Sigmoid colon (tissue), 4 donors: Measurements from ENCODE around the gene ATP5F1E.

ENCODE experiments used
- EP300 ChIP-seq, 4 donors: sonication (generic); formaldehyde crosslinking; IDR thresholded peaks; one replicate each; pipeline ENCODE4 v1.6.1; 2017; ENCODE audit warnings: antibody characterized with exemption in 4 of 4
- POLR2AphosphoS5 ChIP-seq, 4 donors: sonication (generic); formaldehyde crosslinking; IDR thresholded peaks; one replicate each; pipeline ENCODE4 v1.6.1; 2017; ENCODE audit warnings: antibody characterized with exemption in 4 of 4
- TF ChIP-seq, protein P1 (sequence below), 4 experiments: fragments of 450-650 bp in 3 of 4; fragments of 200-600 bp in 1 of 4; IDR thresholded peaks; one replicate each; pipeline ENCODE4 v1.5.1; 2016 to 2019; ENCODE audit warnings: antibody characterized with exemption in 4 of 4, mild to moderate bottlenecking in 3 of 4, moderate library complexity in 2 of 4

DNA sequence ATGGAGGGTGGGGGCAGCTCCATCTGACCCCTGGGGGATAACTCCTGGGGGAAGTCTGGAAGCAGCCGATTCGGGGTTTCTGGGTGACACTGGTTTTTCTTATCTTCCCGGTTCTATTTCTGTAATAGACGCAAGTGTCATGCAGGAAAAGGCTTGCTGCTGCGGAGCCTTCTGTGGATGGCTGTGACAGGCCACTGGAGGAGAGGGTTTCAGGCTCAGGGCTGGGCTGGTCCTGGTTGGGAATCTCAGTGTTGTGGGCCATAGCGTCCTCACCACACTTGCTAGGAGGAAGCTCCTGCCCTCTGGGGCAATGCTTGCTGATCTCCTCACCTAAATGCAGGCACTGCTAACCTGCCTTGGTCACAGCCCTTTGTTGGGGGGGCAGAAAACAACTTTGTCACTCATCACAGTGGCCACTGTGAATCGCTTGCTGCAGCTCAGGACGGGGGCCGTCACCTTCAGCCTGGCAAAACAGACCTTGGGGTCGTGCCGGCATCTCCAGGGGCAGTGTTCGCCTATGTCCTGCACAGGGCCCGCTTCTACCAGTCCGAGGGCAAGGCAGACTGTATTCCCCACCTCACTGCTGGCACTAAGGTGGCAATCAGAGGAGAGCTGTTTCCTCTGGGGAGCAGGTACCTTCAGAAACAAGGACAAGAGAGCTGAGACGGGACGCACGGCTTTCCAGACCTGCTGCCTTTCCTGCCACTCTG is 17.3 kb downstream of the ATP5F1E start:
- TF ChIP-seq, protein P1, sequence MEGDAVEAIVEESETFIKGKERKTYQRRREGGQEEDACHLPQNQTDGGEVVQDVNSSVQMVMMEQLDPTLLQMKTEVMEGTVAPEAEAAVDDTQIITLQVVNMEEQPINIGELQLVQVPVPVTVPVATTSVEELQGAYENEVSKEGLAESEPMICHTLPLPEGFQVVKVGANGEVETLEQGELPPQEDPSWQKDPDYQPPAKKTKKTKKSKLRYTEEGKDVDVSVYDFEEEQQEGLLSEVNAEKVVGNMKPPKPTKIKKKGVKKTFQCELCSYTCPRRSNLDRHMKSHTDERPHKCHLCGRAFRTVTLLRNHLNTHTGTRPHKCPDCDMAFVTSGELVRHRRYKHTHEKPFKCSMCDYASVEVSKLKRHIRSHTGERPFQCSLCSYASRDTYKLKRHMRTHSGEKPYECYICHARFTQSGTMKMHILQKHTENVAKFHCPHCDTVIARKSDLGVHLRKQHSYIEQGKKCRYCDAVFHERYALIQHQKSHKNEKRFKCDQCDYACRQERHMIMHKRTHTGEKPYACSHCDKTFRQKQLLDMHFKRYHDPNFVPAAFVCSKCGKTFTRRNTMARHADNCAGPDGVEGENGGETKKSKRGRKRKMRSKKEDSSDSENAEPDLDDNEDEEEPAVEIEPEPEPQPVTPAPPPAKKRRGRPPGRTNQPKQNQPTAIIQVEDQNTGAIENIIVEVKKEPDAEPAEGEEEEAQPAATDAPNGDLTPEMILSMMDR (IDR thresholded peaks at IDR 0.05) = no peak
- TF ChIP-seq EP300 (IDR thresholded peaks at IDR 0.05) = no peak
- TF ChIP-seq POLR2AphosphoS5 (IDR thresholded peaks at IDR 0.05) = no peak
